A549 (cell line): ENCODE data around the gene BHLHE23. TPM values are rescaled to one million over a fixed set of nuclear protein-coding genes. Genes with fewer than 3 reads are reported as not detected.

ENCODE experiments used
- ATAC-seq, 2 experiments: fragments of 200-7000 bp in 1 of 2; fragments of >200 bp in 1 of 2; cut with Nextera tagmentation in 1 of 2; cut with Tn5 transposase in 1 of 2; 3 replicates each; pipeline versions ENCODE4 v1.8.0 to v1.9.1; 2018 to 2020; ENCODE audit warnings: mild to moderate bottlenecking in 1 of 2, moderate library complexity in 1 of 2
- CTCF ChIA-PET: fragments of 300-600 bp; sonication (Branson Sonifier 250); formaldehyde crosslinking; extraction: SDS; loops from one replicate; lab custom pipeline; 2021; ENCODE audit warnings: antibody characterized with exemption, inconsistent platforms; lab: Yijun Ruan, JAX
- POLR2A ChIA-PET: fragments of 350-600 bp; formaldehyde crosslinking; extraction: SDS; loops from one replicate; lab custom pipeline; 2021; ENCODE audit warnings: antibody characterized with exemption, inconsistent platforms; lab: Yijun Ruan, JAX
- DNase-seq, 2 experiments: peaks; one replicate each; pipeline versions ENCODE4 v3.0.0 to v3.0.0-alpha.2; 2011 to 2016; ENCODE audit warnings: low read depth in 1 of 2, low spot score in 1 of 2
- FAIRE-seq: peaks from 2 replicates; lab custom pipeline; 2011; peaks lifted over from hg19 to GRCh38; lab: Jason Lieb, UNC
- H3K27ac ChIP-seq, 2 experiments: fragments of >200 bp; sonication (Bioruptor Twin); formaldehyde crosslinking; 3 replicates each; pipeline ENCODE4 v1.5.1; 2016 to 2017
- H3K4me1 ChIP-seq: fragments of >200 bp; sonication (Bioruptor Twin); formaldehyde crosslinking; 3 replicates; pipeline ENCODE4 v1.6.1; 2016
- H3K4me2 ChIP-seq: fragments of >200 bp; sonication (Bioruptor Twin); formaldehyde crosslinking; 3 replicates; pipeline ENCODE4 v1.6.1; 2016
- H3K4me3 ChIP-seq: fragments of >200 bp; sonication (Bioruptor Twin); formaldehyde crosslinking; 3 replicates; pipeline ENCODE4 v1.5.1; 2016
- H3K9me3 ChIP-seq: fragments of >200 bp; sonication (Bioruptor Twin); formaldehyde crosslinking; 3 replicates; pipeline ENCODE4 v1.6.1; 2016
- CEBPB ChIP-seq, 2 experiments: fragments of >200 bp in 1 of 2; sonication (Bioruptor Twin) in 1 of 2; formaldehyde crosslinking in 1 of 2; IDR thresholded peaks; 2 replicates each; pipeline ENCODE4 v1.6.1; 2012 to 2016
- CHD2 ChIP-seq: fragments of 150-350 bp; IDR thresholded peaks from 2 replicates; pipeline ENCODE4 v1.6.1; 2014; ENCODE audit warnings: low read length; ENCODE audit not compliant: partially characterized antibody
- CTCF ChIP-seq: fragments of >200 bp; sonication (Bioruptor Twin); formaldehyde crosslinking; IDR thresholded peaks from 3 replicates; pipeline ENCODE4 v1.5.1; 2016
- ELK1 ChIP-seq: fragments of 150-350 bp; IDR thresholded peaks from 2 replicates; pipeline ENCODE4 v1.6.1; 2014; ENCODE audit warnings: low read depth, mild to moderate bottlenecking, low read length
- EP300 ChIP-seq, 2 experiments: fragments of >200 bp; sonication (Bioruptor Twin); formaldehyde crosslinking; IDR thresholded peaks; 2 replicates in 1 of 2; 3 replicates in 1 of 2; pipeline ENCODE4 v1.6.1; 2016 to 2017
- FOSL2 ChIP-seq, 2 experiments: fragments of 450-650 bp in 1 of 2; fragments of >200 bp in 1 of 2; sonication (Bioruptor Twin) in 1 of 2; formaldehyde crosslinking; IDR thresholded peaks; 2 replicates each; pipeline versions ENCODE4 v1.5.0 to v1.6.1; 2016 to 2020; ENCODE audit warnings: mild to moderate bottlenecking in 1 of 2, moderate library complexity in 1 of 2
- FOXS1 ChIP-seq: fragments of 250-450 bp; sonication (Bioruptor Pico); IDR thresholded peaks from 2 replicates; pipeline ENCODE4 v1.5.0; 2020; ENCODE audit warnings: mild to moderate bottlenecking, moderate library complexity
- HMGXB4 ChIP-seq: fragments of 250-450 bp; sonication (Bioruptor Pico); IDR thresholded peaks from 2 replicates; pipeline ENCODE4 v1.5.0; 2021; ENCODE audit warnings: mild to moderate bottlenecking, moderate library complexity, borderline replicate concordance
- HOXB13 ChIP-seq: fragments of 250-450 bp; sonication (Bioruptor Pico); IDR thresholded peaks from 2 replicates; pipeline ENCODE4 v1.5.0; 2020; ENCODE audit warnings: low read depth, mild to moderate bottlenecking, moderate library complexity
- JUN ChIP-seq, 2 experiments: fragments of >200 bp; sonication (Bioruptor Twin); formaldehyde crosslinking; IDR thresholded peaks; 2 replicates in 1 of 2; 3 replicates in 1 of 2; pipeline ENCODE4 v1.6.1; 2016 to 2017
- MAFK ChIP-seq: fragments of 450-650 bp; IDR thresholded peaks from 2 replicates; pipeline ENCODE4 v1.6.1; 2014; ENCODE audit not compliant: partially characterized antibody
- NFE2L2 ChIP-seq: fragments of 150-350 bp; conservative IDR thresholded peaks from 2 replicates; pipeline ENCODE4 v1.6.1; 2014; ENCODE audit warnings: low read length
- NPAS2 ChIP-seq: fragments of 250-450 bp; sonication (Bioruptor Pico); IDR thresholded peaks from 2 replicates; pipeline ENCODE4 v1.8.0; 2022; ENCODE audit warnings: mild to moderate bottlenecking, moderate library complexity, borderline replicate concordance
- PHF8 ChIP-seq: fragments of 200-600 bp; sonication (generic); IDR thresholded peaks from 2 replicates; pipeline ENCODE4 v1.6.1; 2016; ENCODE audit warnings: low read depth, mild to moderate bottlenecking, antibody characterized with exemption, moderate library complexity, borderline replicate concordance
- POLR2AphosphoS2 ChIP-seq: conservative IDR thresholded peaks from 2 replicates; pipeline ENCODE4 v1.6.1; 2012; ENCODE audit warnings: low read length, improper control_type of control experiment, inconsistent platforms
- SREBF2 ChIP-seq: fragments of 450-650 bp; IDR thresholded peaks from 2 replicates; pipeline ENCODE4 v1.6.1; 2014; ENCODE audit warnings: mild to moderate bottlenecking, moderate library complexity
- TP53 ChIP-seq: fragments of 250-450 bp; sonication (Bioruptor Pico); IDR thresholded peaks from 2 replicates; pipeline ENCODE4 v1.5.0; 2021; ENCODE audit warnings: mild to moderate bottlenecking, moderate library complexity
- USF2 ChIP-seq: fragments of 450-650 bp; IDR thresholded peaks from 2 replicates; pipeline ENCODE4 v1.6.1; 2014; ENCODE audit warnings: antibody characterized with exemption
- ZC3H11A ChIP-seq: fragments of 450-650 bp; IDR thresholded peaks from 2 replicates; pipeline ENCODE4 v1.6.1; 2014; ENCODE audit warnings: antibody characterized with exemption, mild to moderate bottlenecking
- ZFP36 ChIP-seq: fragments of 450-650 bp; IDR thresholded peaks from 2 replicates; pipeline ENCODE4 v1.6.1; 2014; ENCODE audit warnings: borderline replicate concordance; ENCODE audit not compliant: partially characterized antibody
- WGBS: methylation state at CpG from one replicate; pipeline ENCODE4 v1.1.6; 2017; ENCODE audit errors: missing lambda C conversion rate; 5-methylcytosine and 5-hydroxymethylcytosine counted together
- polyA plus RNA-seq, 4 experiments: library from polyadenylated mRNA; depleted of rRNA in 3 of 4; stranded (reverse); fragments of >200 nt; fragmentation: RNase III in 1 of 4; extraction: RNeasy Plus Mini Kit Qiagen cat#74134 plus additional on column Dnase treatment in 1 of 4; gene quantifications; 2 replicates in 3 of 4; 3 replicates in 1 of 4; pipeline ENCODE4 v1.2.3, GENCODE V29; 2011 to 2017

The BHLHE23 gene
- polyA plus RNA-seq, 2 of the 4 experiments (the other 2 are of a cell fraction): not detected

- Histone ChIP-seq H3K9me3 (peaks cover 23% of the 10 kb centered on the region), H3K4me1 (no peaks in the 10 kb centered on the region), H3K27ac (no peak overlapping the region), H3K4me3 (no peak overlapping the region), H3K4me2 (no peak overlapping the region)
- POLR2A ChIA-PET: no interaction called here
- CTCF ChIA-PET: interaction anchor here (1.0 to 1.4 kb wide), 4 partner anchors 41 to 140 kb away, joined by 3 to 5 read pairs (median 4); no protein-coding TSS in a partner anchor
- TF ChIP-seq PHF8 (no peak), TP53 (CRISPR knock-in tag) (no peak), HMGXB4 (no peak), EP300 (IDR thresholded peaks at IDR 0.05) (no peak), JUN (IDR thresholded peaks at IDR 0.05) (no peak), CEBPB (IDR thresholded peaks at IDR 0.05) (no peak), FOXS1 (CRISPR knock-in tag) (no peak), FOSL2 (IDR thresholded peaks at IDR 0.05) (no peak), FOSL2 (CRISPR knock-in tag; IDR thresholded peaks at IDR 0.05) (no peak), HOXB13 (CRISPR knock-in tag) (no peak), NPAS2 (CRISPR knock-in tag) (no peak), SREBF2 (no peak), NFE2L2 (no peak), USF2 (no peak), MAFK (no peak), ZFP36 (no peak), ELK1 (no peak), CTCF (no peak), ZC3H11A (no peak)
- 41% methylated on average over 7 of the region's 15 CpGs for WGBS
- no peak for DNase-seq
- no peak for ATAC-seq
- no peak for FAIRE-seq
Observed at GRCh38 chr20:63015147-63015661, 8.4 kb upstream of the BHLHE23 start.

GRCh38 chr20:63014710-63015109, 7.9 kb upstream of the BHLHE23 start:
- WGBS: 36% methylated on average over 9 of the region's 11 CpGs
- ChIA-PET POLR2A (no interaction called here), CTCF (interaction anchor here (1.1 to 1.4 kb wide), 3 partner anchors 107 to 140 kb away, joined by 3 to 5 read pairs (median 3); no protein-coding TSS in a partner anchor)
- Histone ChIP-seq H3K9me3 (peaks cover 19% of the 10 kb centered on the region), H3K4me3 (no peak overlapping the region), H3K4me1 (no peaks in the 10 kb centered on the region; the same call in 2 of the 3 replicates), H3K27ac (no peak overlapping the region), H3K4me2 (no peak overlapping the region)
- FAIRE-seq (no peak), DNase-seq (no peak), ATAC-seq (no peak)
- TF ChIP-seq POLR2AphosphoS2 (no peak), CHD2 (no peak)
